Suprapubic skin (tissue), 3 donors: ENCODE measurements around the gene FOXO6.

ENCODE experiments used
- CTCF ChIP-seq, 2 donors: fragments of 200-600 bp in 1 of 2; fragments of 450-650 bp in 1 of 2; sonication (generic) in 1 of 2; IDR thresholded peaks; one replicate each; pipeline ENCODE4 v1.5.1; 2016 to 2019; ENCODE audit warnings: antibody characterized with exemption in 2 of 2, mild to moderate bottlenecking in 1 of 2, moderate library complexity in 1 of 2
- EP300 ChIP-seq: sonication (generic); formaldehyde crosslinking; IDR thresholded peaks from one replicate; pipeline ENCODE4 v1.6.1; 2017; ENCODE audit warnings: antibody characterized with exemption

- TF ChIP-seq CTCF (IDR thresholded peaks at IDR 0.05), result no peak
- TF ChIP-seq EP300, result no peak
These were observed 10.7 kb downstream of the FOXO6 start for GRCh38 chr1:41371630-41372599.
